Loucy (cell line): ENCODE measurements around the gene TANGO6.

ENCODE experiments used
- H2AFZ ChIP-seq: fragments of 200-600 bp; sonication (generic); 2 replicates; pipeline ENCODE4 v1.6.0; 2016; ENCODE audit warnings: antibody characterized with exemption, mild to moderate bottlenecking, low read length, moderate library complexity
- H3F3A ChIP-seq: fragments of 200-600 bp; 2 replicates; pipeline ENCODE4 v1.6.0; 2016; ENCODE audit warnings: antibody characterized with exemption, low read depth, mild to moderate bottlenecking
- H3K27me3 ChIP-seq: fragments of 200-600 bp; sonication (generic); 2 replicates; pipeline ENCODE4 v1.6.1; 2014; ENCODE audit warnings: low read length, mild to moderate bottlenecking; ENCODE audit not compliant: insufficient read depth, poor library complexity, severe bottlenecking
- H3K36me3 ChIP-seq: fragments of 200-600 bp; sonication (generic); 2 replicates; pipeline ENCODE4 v1.6.1; 2016; ENCODE audit warnings: low read length; ENCODE audit not compliant: insufficient read depth
- H3K4me1 ChIP-seq: fragments of 200-600 bp; sonication (generic); 2 replicates; pipeline ENCODE4 v1.5.1; 2014; ENCODE audit warnings: low read length, mild to moderate bottlenecking; ENCODE audit not compliant: insufficient read depth, poor library complexity, severe bottlenecking
- H3K4me2 ChIP-seq: fragments of 200-600 bp; sonication (generic); 2 replicates; pipeline ENCODE4 v1.6.0; 2014; ENCODE audit warnings: antibody characterized with exemption, low read length, low read depth, mild to moderate bottlenecking; ENCODE audit not compliant: poor library complexity, severe bottlenecking
- H3K4me3 ChIP-seq: fragments of 200-600 bp; sonication (generic); 2 replicates; pipeline ENCODE4 v1.5.1; 2014; ENCODE audit warnings: low read length, mild to moderate bottlenecking, mixed read lengths; ENCODE audit not compliant: poor library complexity, severe bottlenecking
- H3K79me2 ChIP-seq: fragments of 200-600 bp; sonication (generic); 2 replicates; pipeline ENCODE4 v1.6.1; 2014; ENCODE audit warnings: low read length; ENCODE audit not compliant: insufficient read depth
- H3K9ac ChIP-seq: fragments of 200-600 bp; sonication (generic); 2 replicates; pipeline ENCODE4 v1.6.0; 2014; ENCODE audit warnings: mild to moderate bottlenecking, low read depth, low read length, moderate library complexity; ENCODE audit not compliant: poor library complexity, severe bottlenecking
- H3K9me2 ChIP-seq: fragments of 200-600 bp; sonication (generic); replicated peaks from 2 replicates; pipeline ENCODE4 v1.6.1; 2016; ENCODE audit warnings: low read depth, low read length, mixed read lengths
- H3K9me3 ChIP-seq: fragments of 200-600 bp; sonication (generic); 2 replicates; pipeline ENCODE4 v1.6.1; 2014; ENCODE audit warnings: mild to moderate bottlenecking, antibody characterized with exemption, low read length, low read depth; ENCODE audit not compliant: insufficient read depth
- H4K20me1 ChIP-seq: fragments of 200-600 bp; sonication (generic); 2 replicates; pipeline ENCODE4 v1.6.0; 2014; ENCODE audit warnings: antibody characterized with exemption, low read length, mild to moderate bottlenecking; ENCODE audit not compliant: insufficient read depth, poor library complexity, severe bottlenecking
- EZH2phosphoT487 ChIP-seq: fragments of 200-600 bp; IDR thresholded peaks from 2 replicates; pipeline ENCODE4 v1.6.1; 2018; ENCODE audit warnings: antibody characterized with exemption, mild to moderate bottlenecking, moderate library complexity, borderline replicate concordance
- TF ChIP-seq, protein P1 (sequence below): fragments of 200-600 bp; sonication (generic); conservative IDR thresholded peaks from 2 replicates; pipeline ENCODE4 v1.5.1; 2014; ENCODE audit warnings: mild to moderate bottlenecking, antibody characterized with exemption, low read length

TANGO6 gene

GRCh38 chr16:68883685-68884084 lies 40.4 kb downstream of the TANGO6 start:
- Histone ChIP-seq H3K4me1 (no peaks in the 10 kb centered on the region), H3K9me2 (no peaks in the 10 kb centered on the region), H3K27me3 (no peaks in the 10 kb centered on the region), H3F3A (no peaks in the 10 kb centered on the region), H3K9me3 (no peaks in the 10 kb centered on the region), H4K20me1 (no peaks in the 10 kb centered on the region), H3K4me3 (no peak overlapping the region), H3K4me2 (no peak overlapping the region), H3K9ac (no peak overlapping the region), H3K79me2 (no peaks in the 10 kb centered on the region), H3K36me3 (no peaks in the 10 kb centered on the region), H2AFZ (no peak overlapping the region)
- TF ChIP-seq, protein P1, sequence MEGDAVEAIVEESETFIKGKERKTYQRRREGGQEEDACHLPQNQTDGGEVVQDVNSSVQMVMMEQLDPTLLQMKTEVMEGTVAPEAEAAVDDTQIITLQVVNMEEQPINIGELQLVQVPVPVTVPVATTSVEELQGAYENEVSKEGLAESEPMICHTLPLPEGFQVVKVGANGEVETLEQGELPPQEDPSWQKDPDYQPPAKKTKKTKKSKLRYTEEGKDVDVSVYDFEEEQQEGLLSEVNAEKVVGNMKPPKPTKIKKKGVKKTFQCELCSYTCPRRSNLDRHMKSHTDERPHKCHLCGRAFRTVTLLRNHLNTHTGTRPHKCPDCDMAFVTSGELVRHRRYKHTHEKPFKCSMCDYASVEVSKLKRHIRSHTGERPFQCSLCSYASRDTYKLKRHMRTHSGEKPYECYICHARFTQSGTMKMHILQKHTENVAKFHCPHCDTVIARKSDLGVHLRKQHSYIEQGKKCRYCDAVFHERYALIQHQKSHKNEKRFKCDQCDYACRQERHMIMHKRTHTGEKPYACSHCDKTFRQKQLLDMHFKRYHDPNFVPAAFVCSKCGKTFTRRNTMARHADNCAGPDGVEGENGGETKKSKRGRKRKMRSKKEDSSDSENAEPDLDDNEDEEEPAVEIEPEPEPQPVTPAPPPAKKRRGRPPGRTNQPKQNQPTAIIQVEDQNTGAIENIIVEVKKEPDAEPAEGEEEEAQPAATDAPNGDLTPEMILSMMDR = no peak
- TF ChIP-seq EZH2phosphoT487 = no peak

GRCh38 chr16:68884401-68884800 lies 41.1 kb downstream of the TANGO6 start:
- Histone ChIP-seq H3K79me2 (no peaks in the 10 kb centered on the region), H3K9me2 (no peaks in the 10 kb centered on the region), H3K4me3 (no peak overlapping the region), H4K20me1 (no peaks in the 10 kb centered on the region), H2AFZ (no peak overlapping the region), H3F3A (no peaks in the 10 kb centered on the region), H3K4me2 (no peak overlapping the region), H3K27me3 (no peaks in the 10 kb centered on the region), H3K9me3 (no peaks in the 10 kb centered on the region), H3K9ac (no peak overlapping the region), H3K36me3 (no peaks in the 10 kb centered on the region), H3K4me1 (no peaks in the 10 kb centered on the region)
- no peak for TF ChIP-seq EZH2phosphoT487
- TF ChIP-seq, protein P1 = no peak

- Histone ChIP-seq H3K4me3 (no peak overlapping the region), H3K36me3 (no peaks in the 10 kb centered on the region), H3F3A (no peaks in the 10 kb centered on the region), H2AFZ (no peak overlapping the region), H3K4me2 (no peak overlapping the region), H3K79me2 (no peaks in the 10 kb centered on the region), H3K4me1 (no peaks in the 10 kb centered on the region), H3K27me3 (no peaks in the 10 kb centered on the region), H3K9me2 (no peaks in the 10 kb centered on the region), H3K9ac (no peak overlapping the region), H4K20me1 (no peaks in the 10 kb centered on the region), H3K9me3 (no peaks in the 10 kb centered on the region)
- TF ChIP-seq, protein P1 = no peak
- TF ChIP-seq EZH2phosphoT487 = no peak
Observed at GRCh38 chr16:68884861-68885720, 41.8 kb downstream of the TANGO6 start.
